RWPE1 (cell line): Measurements from ENCODE around the gene PLCB1.

Experiments used
- CTCF ChIA-PET: fragments of 350-600 bp; sonication (Branson Sonifier 250); formaldehyde crosslinking; extraction: SDS; loops from one replicate; lab custom pipeline; 2021; lab: Yijun Ruan, JAX
- POLR2A ChIA-PET: fragments of 400-600 bp; formaldehyde crosslinking; extraction: SDS; loops from one replicate; lab custom pipeline; 2020; ENCODE audit warnings: antibody characterized with exemption; ENCODE audit not compliant: low non-redundant PET; lab: Yijun Ruan, JAX
- DNase-seq: peaks from one replicate; pipeline ENCODE4 v3.0.0; 2012; ENCODE audit warnings: low spot score
- H3K27ac ChIP-seq: fragments of 450-650 bp; 2 replicates; pipeline ENCODE4 v1.5.1; 2017
- TF ChIP-seq, protein P1 (sequence below): fragments of 450-650 bp; conservative IDR thresholded peaks from 2 replicates; pipeline ENCODE4 v1.5.1; 2017; ENCODE audit warnings: low read depth, mild to moderate bottlenecking

Gene PLCB1

GRCh38 chr20:8249634-8250033 is 117.6 kb downstream of the PLCB1 start:
- DNase-seq = no peak
- TF ChIP-seq, protein P1, sequence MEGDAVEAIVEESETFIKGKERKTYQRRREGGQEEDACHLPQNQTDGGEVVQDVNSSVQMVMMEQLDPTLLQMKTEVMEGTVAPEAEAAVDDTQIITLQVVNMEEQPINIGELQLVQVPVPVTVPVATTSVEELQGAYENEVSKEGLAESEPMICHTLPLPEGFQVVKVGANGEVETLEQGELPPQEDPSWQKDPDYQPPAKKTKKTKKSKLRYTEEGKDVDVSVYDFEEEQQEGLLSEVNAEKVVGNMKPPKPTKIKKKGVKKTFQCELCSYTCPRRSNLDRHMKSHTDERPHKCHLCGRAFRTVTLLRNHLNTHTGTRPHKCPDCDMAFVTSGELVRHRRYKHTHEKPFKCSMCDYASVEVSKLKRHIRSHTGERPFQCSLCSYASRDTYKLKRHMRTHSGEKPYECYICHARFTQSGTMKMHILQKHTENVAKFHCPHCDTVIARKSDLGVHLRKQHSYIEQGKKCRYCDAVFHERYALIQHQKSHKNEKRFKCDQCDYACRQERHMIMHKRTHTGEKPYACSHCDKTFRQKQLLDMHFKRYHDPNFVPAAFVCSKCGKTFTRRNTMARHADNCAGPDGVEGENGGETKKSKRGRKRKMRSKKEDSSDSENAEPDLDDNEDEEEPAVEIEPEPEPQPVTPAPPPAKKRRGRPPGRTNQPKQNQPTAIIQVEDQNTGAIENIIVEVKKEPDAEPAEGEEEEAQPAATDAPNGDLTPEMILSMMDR = no peak
- no peak overlapping the region for H3K27ac ChIP-seq
- POLR2A ChIA-PET = no interaction called here
- CTCF ChIA-PET = no interaction called here

GRCh38 chr20:8250539-8251200 is 118.6 kb downstream of the PLCB1 start:
- no peak overlapping the region for H3K27ac ChIP-seq
- ChIA-PET POLR2A (no interaction called here), CTCF (no interaction called here)
- TF ChIP-seq, protein P1 = no peak
- DNase-seq = no peak

- TF ChIP-seq, protein P1 = no peak
- ChIA-PET POLR2A (no interaction called here), CTCF (no interaction called here)
- no peak overlapping the region for H3K27ac ChIP-seq
- DNase-seq = no peak
Measured at GRCh38 chr20:8251201-8251575, 119.1 kb downstream of the PLCB1 start.

DNA sequence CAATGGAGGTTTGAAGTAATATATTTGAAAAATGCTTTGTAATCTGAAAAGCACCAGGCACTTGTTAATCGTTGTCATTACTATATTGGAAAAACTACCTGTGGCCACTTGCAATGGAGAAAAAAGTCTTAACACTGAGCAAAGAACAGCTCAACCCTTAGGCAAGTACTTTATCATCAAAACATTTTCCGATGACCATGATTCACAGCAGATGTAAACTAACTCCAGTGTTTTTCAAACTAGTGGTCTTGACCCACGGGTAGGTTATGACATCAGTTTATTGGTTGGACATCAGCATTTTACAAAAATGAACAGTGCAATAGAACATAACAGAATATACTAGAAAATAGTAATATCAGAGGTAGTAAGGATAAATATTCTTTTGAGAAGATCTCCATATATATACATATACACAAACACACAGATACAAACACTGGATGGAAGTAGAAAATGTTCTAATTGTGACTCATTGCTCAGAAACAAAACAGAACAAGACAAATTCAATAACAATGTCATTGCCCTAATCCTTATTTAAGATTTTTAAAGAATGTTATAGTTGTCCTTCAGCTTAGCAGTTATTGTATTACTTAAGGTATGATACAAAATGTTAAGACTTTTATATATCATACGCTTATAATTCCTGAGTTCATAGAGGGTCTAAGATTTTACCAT is 123.0 kb downstream of the PLCB1 start:
- no peak overlapping the region for H3K27ac ChIP-seq
- POLR2A ChIA-PET = no interaction called here
- CTCF ChIA-PET = no interaction called here
- DNase-seq = no peak
- TF ChIP-seq, protein P1 = no peak

DNA sequence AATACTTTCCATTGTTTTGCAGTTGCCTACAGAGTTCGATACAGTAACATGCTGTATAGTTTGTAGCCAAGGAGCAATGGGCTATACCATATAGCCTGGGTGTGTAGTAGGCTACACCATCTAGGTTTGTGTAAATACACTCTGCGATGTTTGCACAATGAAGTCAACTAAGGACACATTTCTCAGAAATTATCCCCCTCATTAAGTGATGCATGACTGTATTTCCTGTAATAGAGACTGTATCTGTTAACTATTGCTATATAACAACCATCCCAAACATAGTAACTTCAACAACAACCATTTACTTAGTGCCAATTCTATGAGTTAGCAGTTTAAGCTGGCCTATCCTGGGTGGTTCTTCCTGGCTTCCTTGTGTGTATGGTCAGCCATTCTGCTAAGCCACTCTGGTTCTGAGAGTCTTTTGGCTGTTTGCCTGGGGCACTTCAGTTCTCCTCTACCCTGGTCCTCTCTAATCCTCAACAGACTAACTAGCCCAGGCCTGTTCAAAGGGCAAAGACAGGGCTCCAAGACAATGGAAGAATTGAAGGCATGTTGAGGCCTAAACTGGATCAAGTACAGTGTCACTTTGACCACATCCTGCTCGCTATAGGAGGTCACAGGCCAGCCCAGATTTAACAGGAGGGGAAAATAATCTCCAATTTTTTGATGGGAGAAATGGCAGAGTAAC is 124.0 kb downstream of the PLCB1 start:
- no peak overlapping the region for H3K27ac ChIP-seq
- CTCF ChIA-PET = no interaction called here
- POLR2A ChIA-PET = no interaction called here
- TF ChIP-seq, protein P1 = no peak
- no peak for DNase-seq

GRCh38 chr20:8260837-8261251 is 128.8 kb downstream of the PLCB1 start:
- no peak for DNase-seq
- CTCF ChIA-PET = no interaction called here
- POLR2A ChIA-PET = no interaction called here
- TF ChIP-seq, protein P1 = no peak
- no peak overlapping the region for H3K27ac ChIP-seq
